ENCODE results near the gene IFITM1. TPM values are rescaled to one million over a fixed set of nuclear protein-coding genes. Genes with fewer than 3 reads are reported as not detected.

The IFITM1 gene
- total RNA-seq, 1 donor = 64.4 TPM

- Histone ChIP-seq H2AFZ (ENCODE audit: low read length) (no peak overlapping the region), H3K4me3 (ENCODE audit: insufficient read depth, low read length) (no peak overlapping the region), H3K36me3 (ENCODE audit: insufficient read depth, low read length) (no peaks in the 10 kb centered on the region), H4K20me1 (ENCODE audit: insufficient read depth, low read length) (no peaks in the 10 kb centered on the region), H3K79me2 (ENCODE audit: insufficient read depth, low read length) (no peaks in the 10 kb centered on the region), H3K27me3 (ENCODE audit: insufficient read depth, low read length) (peaks cover 14% of the 10 kb centered on the region), H3K27ac (ENCODE audit: low read depth, low read length) (no peak overlapping the region), H3K4me1 (ENCODE audit: insufficient read depth, low read length) (peaks cover 4% of the 10 kb centered on the region), H3K4me2 (ENCODE audit: insufficient read depth, low read length) (peak overlapping the region; percentile 65), H3K9me3 (ENCODE audit: low read depth, low read length) (no peaks in the 10 kb centered on the region)
- no peak for TF ChIP-seq CTCF (IDR thresholded peaks at IDR 0.05; ENCODE audit: extremely low read depth, low read depth, low read length)
- DNase-seq (ENCODE audit: insufficient read length, low spot score, missing footprints) = peak; percentile 92
Observed at GRCh38 chr11:289712-290620, 23.9 kb upstream of the IFITM1 start.

- H3K36me3 ChIP-seq (ENCODE audit: insufficient read depth, low read length) = no peaks in the 10 kb centered on the region
- H3K27ac ChIP-seq (ENCODE audit: low read depth, low read length) = no peak overlapping the region
- H4K20me1 ChIP-seq (ENCODE audit: insufficient read depth, low read length) = no peaks in the 10 kb centered on the region
- H3K27me3 ChIP-seq (ENCODE audit: insufficient read depth, low read length) = peaks cover 14% of the 10 kb centered on the region
- DNase-seq (ENCODE audit: insufficient read length, low spot score, missing footprints) = peak; percentile 83
- H2AFZ ChIP-seq (ENCODE audit: low read length) = no peak overlapping the region
- H3K4me3 ChIP-seq (ENCODE audit: insufficient read depth, low read length) = no peak overlapping the region
- no peaks in the 10 kb centered on the region for H3K9me3 ChIP-seq (ENCODE audit: low read depth, low read length)
- no peak for TF ChIP-seq CTCF (IDR thresholded peaks at IDR 0.05; ENCODE audit: extremely low read depth, low read depth, low read length)
- H3K79me2 ChIP-seq (ENCODE audit: insufficient read depth, low read length) = no peaks in the 10 kb centered on the region
- peaks cover 4% of the 10 kb centered on the region for H3K4me1 ChIP-seq (ENCODE audit: insufficient read depth, low read length)
- H3K4me2 ChIP-seq (ENCODE audit: insufficient read depth, low read length) = no peak overlapping the region
Observed at GRCh38 chr11:290621-291231, 23.1 kb upstream of the IFITM1 start.

GRCh38 chr11:291281-292210 is 22.3 kb upstream of the IFITM1 start:
- no peak overlapping the region for H3K4me2 ChIP-seq (ENCODE audit: insufficient read depth, low read length)
- TF ChIP-seq CTCF (IDR thresholded peaks at IDR 0.05; ENCODE audit: extremely low read depth, low read depth, low read length) = no peak
- no peak overlapping the region for H3K27ac ChIP-seq (ENCODE audit: low read depth, low read length)
- H3K9me3 ChIP-seq (ENCODE audit: low read depth, low read length) = no peaks in the 10 kb centered on the region
- peaks cover 14% of the 10 kb centered on the region for H3K27me3 ChIP-seq (ENCODE audit: insufficient read depth, low read length)
- H2AFZ ChIP-seq (ENCODE audit: low read length) = no peak overlapping the region
- no peak overlapping the region for H3K4me3 ChIP-seq (ENCODE audit: insufficient read depth, low read length)
- H4K20me1 ChIP-seq (ENCODE audit: insufficient read depth, low read length) = no peaks in the 10 kb centered on the region
- no peaks in the 10 kb centered on the region for H3K36me3 ChIP-seq (ENCODE audit: insufficient read depth, low read length)
- H3K4me1 ChIP-seq (ENCODE audit: insufficient read depth, low read length) = peaks cover 4% of the 10 kb centered on the region
- no peaks in the 10 kb centered on the region for H3K79me2 ChIP-seq (ENCODE audit: insufficient read depth, low read length)
- peak; percentile 89 for DNase-seq (ENCODE audit: insufficient read length, low spot score, missing footprints)
